GM12801 (cell line): Measurements from ENCODE around the gene PARP15.

Experiments used
- TF ChIP-seq, protein P1 (sequence below): IDR thresholded peaks from one replicate; pipeline ENCODE4 v1.5.1; 2011; ENCODE audit warnings: control low read depth; ENCODE audit not compliant: insufficient read length; ENCODE audit errors: extremely low read depth

PARP15 gene

DNA sequence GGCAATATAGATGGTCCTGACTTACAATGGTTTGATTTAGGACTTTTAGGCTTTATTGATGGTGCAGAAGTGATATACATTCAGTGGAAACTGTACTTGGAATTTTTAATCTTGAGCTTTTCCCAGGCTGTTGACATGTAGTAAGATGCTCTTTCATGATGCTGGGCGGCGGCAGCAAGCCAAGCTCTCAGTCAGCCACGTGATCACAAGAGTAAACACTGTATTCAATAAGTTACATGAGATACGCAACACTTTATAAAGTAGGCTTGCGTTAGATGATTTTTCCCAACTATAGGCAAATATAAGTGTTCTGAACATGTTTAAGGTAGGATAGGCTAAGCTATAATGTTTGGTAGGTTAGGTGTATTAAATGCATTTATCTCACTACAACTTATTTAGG, 31.3 kb upstream of the PARP15 start:
- TF ChIP-seq, protein P1, sequence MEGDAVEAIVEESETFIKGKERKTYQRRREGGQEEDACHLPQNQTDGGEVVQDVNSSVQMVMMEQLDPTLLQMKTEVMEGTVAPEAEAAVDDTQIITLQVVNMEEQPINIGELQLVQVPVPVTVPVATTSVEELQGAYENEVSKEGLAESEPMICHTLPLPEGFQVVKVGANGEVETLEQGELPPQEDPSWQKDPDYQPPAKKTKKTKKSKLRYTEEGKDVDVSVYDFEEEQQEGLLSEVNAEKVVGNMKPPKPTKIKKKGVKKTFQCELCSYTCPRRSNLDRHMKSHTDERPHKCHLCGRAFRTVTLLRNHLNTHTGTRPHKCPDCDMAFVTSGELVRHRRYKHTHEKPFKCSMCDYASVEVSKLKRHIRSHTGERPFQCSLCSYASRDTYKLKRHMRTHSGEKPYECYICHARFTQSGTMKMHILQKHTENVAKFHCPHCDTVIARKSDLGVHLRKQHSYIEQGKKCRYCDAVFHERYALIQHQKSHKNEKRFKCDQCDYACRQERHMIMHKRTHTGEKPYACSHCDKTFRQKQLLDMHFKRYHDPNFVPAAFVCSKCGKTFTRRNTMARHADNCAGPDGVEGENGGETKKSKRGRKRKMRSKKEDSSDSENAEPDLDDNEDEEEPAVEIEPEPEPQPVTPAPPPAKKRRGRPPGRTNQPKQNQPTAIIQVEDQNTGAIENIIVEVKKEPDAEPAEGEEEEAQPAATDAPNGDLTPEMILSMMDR: no peak

DNA sequence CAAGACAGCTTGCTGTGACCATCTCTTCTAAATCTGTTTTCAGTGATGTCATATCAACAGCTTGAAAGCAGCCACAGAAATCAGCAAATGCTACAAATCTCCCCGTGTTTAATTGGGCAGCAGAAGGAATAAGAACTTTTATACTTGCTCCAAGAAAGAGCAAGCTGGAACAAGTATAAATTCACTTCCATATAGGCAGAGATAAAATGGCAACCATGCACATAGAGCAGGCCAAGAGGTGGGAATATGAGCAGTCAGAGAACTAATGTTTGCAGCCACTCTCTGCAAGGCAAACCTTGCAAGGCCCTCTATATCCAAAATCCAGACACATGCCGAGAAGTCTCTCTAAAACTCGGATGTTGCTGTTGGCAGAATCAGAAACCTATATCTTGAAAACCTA, 29.4 kb upstream of the PARP15 start:
- TF ChIP-seq, protein P1: no peak

DNA sequence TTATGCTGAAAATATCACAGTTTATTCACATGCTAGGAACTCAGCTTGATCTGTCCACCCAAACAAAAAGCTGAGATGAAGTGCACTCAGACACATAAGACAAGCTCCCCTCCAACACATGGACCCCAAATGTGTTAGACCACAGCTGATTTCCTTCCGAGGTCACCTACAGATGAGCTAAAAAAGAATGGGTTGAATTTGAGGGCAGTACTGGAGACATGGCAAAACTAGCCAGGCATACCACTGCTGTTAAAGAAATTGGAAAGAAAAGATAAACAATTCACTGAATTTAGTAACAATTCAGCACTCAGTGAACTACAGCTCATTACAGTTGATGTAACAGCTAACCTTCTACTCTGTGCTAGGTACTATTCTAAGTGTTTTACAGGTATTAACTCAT, 28.8 kb upstream of the PARP15 start:
- TF ChIP-seq, protein P1: no peak

DNA sequence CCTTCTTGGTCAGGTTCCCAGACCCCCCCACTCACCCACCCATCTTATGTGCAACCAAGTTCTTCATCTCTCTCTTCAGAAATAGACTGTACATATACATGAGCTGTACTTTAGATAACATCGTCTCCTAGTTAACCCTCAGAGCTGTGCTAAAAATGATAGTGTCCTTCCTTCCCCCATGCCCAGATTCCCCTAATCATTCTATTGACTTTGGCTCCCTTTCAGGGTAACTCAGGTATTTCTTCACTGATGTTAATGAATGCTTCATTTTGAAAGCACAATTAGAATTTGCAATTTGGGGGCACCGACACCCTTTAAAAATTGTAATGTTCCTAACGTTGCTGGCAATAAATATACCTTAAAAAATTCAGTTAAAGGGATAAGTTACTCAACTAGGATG, 24.3 kb upstream of the PARP15 start:
- TF ChIP-seq, protein P1: no peak

DNA sequence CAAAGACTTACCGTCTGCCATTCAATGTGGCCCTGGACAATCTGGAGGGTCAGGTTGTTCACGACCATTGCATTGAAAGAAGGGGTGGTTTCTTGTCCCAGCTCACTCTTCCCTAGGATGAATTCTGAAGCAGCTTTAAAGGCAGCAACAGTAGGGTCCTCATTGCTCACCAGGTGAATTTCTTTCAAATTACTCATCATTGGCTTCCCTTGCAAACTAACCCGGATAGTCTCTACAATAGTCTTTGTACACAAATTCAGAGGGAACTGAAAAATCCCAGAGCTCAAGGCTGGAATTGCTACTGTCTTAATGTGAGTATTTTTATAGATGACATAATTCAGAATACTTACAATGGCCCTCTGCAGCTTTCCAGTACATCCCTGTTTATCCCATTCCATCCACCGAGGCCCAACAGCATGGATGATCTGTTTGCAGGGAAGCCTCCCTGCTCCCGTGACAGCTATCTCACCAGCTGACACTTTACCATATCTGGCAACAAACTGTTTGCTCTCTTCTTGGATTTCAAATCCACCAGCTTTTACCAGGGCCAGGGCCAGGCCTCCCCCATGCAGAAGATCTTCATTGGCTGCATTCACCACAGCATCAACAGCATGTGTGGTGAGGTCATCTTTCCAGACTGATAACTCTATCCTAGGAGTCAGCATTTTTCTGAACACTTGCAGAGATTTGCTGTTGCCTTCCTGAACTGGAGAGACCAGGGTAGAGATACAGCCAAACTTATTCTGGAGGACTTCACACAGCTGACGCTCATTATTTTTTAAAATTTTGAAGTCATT, 22.0 kb upstream of the PARP15 start:
- TF ChIP-seq, protein P1: no peak

DNA sequence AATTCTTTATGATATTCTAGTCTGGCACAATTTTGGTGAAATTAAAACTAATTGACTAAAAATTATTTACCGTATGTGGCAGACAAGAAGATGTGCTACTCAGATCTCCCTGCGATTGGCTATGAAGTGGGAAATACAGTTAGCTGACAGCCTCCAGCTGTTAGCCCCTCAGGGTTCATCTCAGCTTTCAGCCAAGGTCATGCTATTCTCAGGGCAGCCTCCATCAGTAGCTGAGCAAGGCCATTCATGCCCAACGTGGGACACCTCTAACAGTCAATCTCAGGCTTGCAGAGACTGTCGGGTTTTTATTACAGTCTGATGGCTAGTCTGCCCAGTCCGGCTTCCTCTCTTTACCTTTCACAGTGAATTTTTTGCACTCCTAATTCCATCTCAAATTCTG, 20.1 kb upstream of the PARP15 start:
- TF ChIP-seq, protein P1: no peak

DNA sequence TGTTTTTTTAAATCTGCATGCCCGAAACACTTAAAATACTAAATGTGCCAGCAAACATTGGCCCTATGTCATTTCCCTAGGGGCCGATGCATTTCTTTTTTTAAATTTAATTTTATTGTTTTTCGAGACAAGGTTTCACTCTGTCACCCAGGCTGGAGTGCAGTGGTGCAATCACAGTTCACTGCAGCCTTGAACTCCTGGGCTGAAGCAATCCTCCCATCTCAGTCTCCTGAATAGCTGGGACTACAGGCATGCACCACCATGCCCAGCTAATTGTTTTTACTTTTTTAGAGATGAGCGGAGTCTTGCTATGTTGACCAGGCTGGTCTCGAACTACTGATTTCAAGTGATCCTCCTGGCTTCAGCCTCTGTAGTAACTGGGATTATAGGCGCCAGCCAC, 18.8 kb upstream of the PARP15 start:
- TF ChIP-seq, protein P1: no peak
